SK-N-SH treated with all-trans-retinoic acid at 6 μM for 48 hours (cell line): ENCODE results near the gene BDNF.

ENCODE experiments used
- ATAC-seq: fragments of 200-7000 bp; cut with Tn5 transposase; 3 replicates; pipeline ENCODE4 v1.9.1; 2020; ENCODE audit warnings: mild to moderate bottlenecking, moderate library complexity
- ARNTL ChIP-seq: fragments of 450-650 bp; formaldehyde crosslinking; IDR thresholded peaks from 2 replicates; pipeline ENCODE4 v1.5.0; 2020; ENCODE audit warnings: low read depth, mild to moderate bottlenecking, moderate library complexity, borderline replicate concordance
- BACH2 ChIP-seq: fragments of 250-450 bp; sonication (Bioruptor Pico); IDR thresholded peaks from 2 replicates; pipeline ENCODE4 v1.9.0; 2021; ENCODE audit warnings: mild to moderate bottlenecking, borderline replicate concordance
- CREB5 ChIP-seq: fragments of 250-450 bp; sonication (Bioruptor Pico); IDR thresholded peaks from 2 replicates; pipeline ENCODE4 v1.5.1; 2020; ENCODE audit warnings: low read depth, mild to moderate bottlenecking, moderate library complexity
- CSDC2 ChIP-seq: fragments of 250-450 bp; sonication (Bioruptor Pico); IDR thresholded peaks from 2 replicates; pipeline ENCODE4 v1.5.0; 2020; ENCODE audit warnings: mild to moderate bottlenecking, moderate library complexity
- CSRNP3 ChIP-seq: fragments of 250-450 bp; sonication (Bioruptor Pico); IDR thresholded peaks from 2 replicates; pipeline ENCODE4 v1.5.1; 2021; ENCODE audit warnings: mild to moderate bottlenecking, moderate library complexity
- ESRRG ChIP-seq: fragments of 250-450 bp; sonication (Bioruptor Pico); IDR thresholded peaks from 2 replicates; pipeline ENCODE4 v1.6.1; 2021; ENCODE audit warnings: mild to moderate bottlenecking
- GLIS3 ChIP-seq: fragments of 250-450 bp; sonication (Bioruptor Pico); IDR thresholded peaks from 2 replicates; pipeline ENCODE4 v1.5.0; 2020; ENCODE audit warnings: mild to moderate bottlenecking, moderate library complexity
- ISL1 ChIP-seq: fragments of 250-450 bp; sonication (Bioruptor Pico); IDR thresholded peaks from 2 replicates; pipeline ENCODE4 v2.1.2; 2022; ENCODE audit warnings: mild to moderate bottlenecking, moderate library complexity
- OSR1 ChIP-seq: fragments of 250-450 bp; sonication (Bioruptor Pico); IDR thresholded peaks from 2 replicates; pipeline ENCODE4 v1.8.0; 2022; ENCODE audit warnings: moderate library complexity, mild to moderate bottlenecking, inconsistent platforms
- POU6F1 ChIP-seq: fragments of 250-450 bp; sonication (Bioruptor Pico); IDR thresholded peaks from 2 replicates; pipeline ENCODE4 v1.8.0; 2021; ENCODE audit warnings: low read depth, mild to moderate bottlenecking, moderate library complexity, borderline replicate concordance
- PPARA ChIP-seq: fragments of 250-450 bp; sonication (Bioruptor Pico); IDR thresholded peaks from 2 replicates; pipeline ENCODE4 v1.5.0; 2020; ENCODE audit warnings: mild to moderate bottlenecking, borderline replicate concordance
- RARB ChIP-seq: fragments of 250-450 bp; sonication (Bioruptor Pico); IDR thresholded peaks from 2 replicates; pipeline ENCODE4 v1.8.0; 2021; ENCODE audit warnings: mild to moderate bottlenecking, moderate library complexity
- SNAI2 ChIP-seq: fragments of 250-450 bp; sonication (Bioruptor Pico); IDR thresholded peaks from 2 replicates; pipeline ENCODE4 v1.5.0; 2020; ENCODE audit warnings: mild to moderate bottlenecking, moderate library complexity
- TCF4 ChIP-seq: fragments of 250-450 bp; sonication (Bioruptor Pico); IDR thresholded peaks from 2 replicates; pipeline ENCODE4 v1.8.0; 2021; ENCODE audit warnings: mild to moderate bottlenecking, moderate library complexity, borderline replicate concordance
- TSHZ2 ChIP-seq: fragments of 250-450 bp; sonication (Bioruptor Pico); IDR thresholded peaks from 2 replicates; pipeline ENCODE4 v1.5.0; 2020; ENCODE audit warnings: mild to moderate bottlenecking, moderate library complexity
- ZC3H10 ChIP-seq: fragments of 250-450 bp; sonication (Bioruptor Pico); IDR thresholded peaks from 2 replicates; pipeline ENCODE4 v1.5.1; 2021; ENCODE audit warnings: mild to moderate bottlenecking, moderate library complexity
- ZFP3 ChIP-seq: fragments of 250-450 bp; sonication (Bioruptor Pico); IDR thresholded peaks from 2 replicates; pipeline ENCODE4 v1.5.0; 2020; ENCODE audit warnings: mild to moderate bottlenecking, moderate library complexity
- ZFP30 ChIP-seq: fragments of 450-650 bp; formaldehyde crosslinking; IDR thresholded peaks from 2 replicates; pipeline ENCODE4 v1.5.0; 2022; ENCODE audit warnings: mild to moderate bottlenecking, moderate library complexity
- ZNF565 ChIP-seq: fragments of 450-650 bp; formaldehyde crosslinking; conservative IDR thresholded peaks from 2 replicates; pipeline ENCODE4 v1.5.0; 2020; ENCODE audit warnings: low read depth, mild to moderate bottlenecking, moderate library complexity
- ZNF70 ChIP-seq: fragments of 450-650 bp; formaldehyde crosslinking; IDR thresholded peaks from 2 replicates; pipeline ENCODE4 v1.5.0; 2020; ENCODE audit warnings: mild to moderate bottlenecking, moderate library complexity

Gene BDNF

GRCh38 chr11:27610946-27611345 lies 89.3 kb downstream of the BDNF start:
- no peak for TF ChIP-seq SNAI2 (CRISPR knock-in tag)
- TF ChIP-seq ARNTL (CRISPR knock-in tag), result no peak
- no peak for TF ChIP-seq TSHZ2 (CRISPR knock-in tag)
- no peak for TF ChIP-seq ISL1 (CRISPR knock-in tag)
- no peak for TF ChIP-seq CSRNP3 (CRISPR knock-in tag)
- no peak for TF ChIP-seq ESRRG (CRISPR knock-in tag)
- no peak for TF ChIP-seq ZC3H10 (CRISPR knock-in tag)
- TF ChIP-seq TCF4 (CRISPR knock-in tag), result no peak
- no peak for TF ChIP-seq GLIS3 (CRISPR knock-in tag)
- TF ChIP-seq PPARA (CRISPR knock-in tag), result no peak
- no peak for TF ChIP-seq POU6F1 (CRISPR knock-in tag)
- no peak for TF ChIP-seq ZFP3 (CRISPR knock-in tag)
- TF ChIP-seq ZNF565 (CRISPR knock-in tag), result no peak
- ATAC-seq, result no peak

GRCh38 chr11:27610280-27610679 lies 90.0 kb downstream of the BDNF start:
- no peak for TF ChIP-seq TSHZ2 (CRISPR knock-in tag)
- no peak for TF ChIP-seq CREB5 (CRISPR knock-in tag)
- no peak for TF ChIP-seq ZFP30 (CRISPR knock-in tag)
- no peak for TF ChIP-seq POU6F1 (CRISPR knock-in tag)
- no peak for TF ChIP-seq OSR1 (CRISPR knock-in tag)
- no peak for TF ChIP-seq CSRNP3 (CRISPR knock-in tag)
- no peak for TF ChIP-seq ZFP3 (CRISPR knock-in tag)
- TF ChIP-seq ZNF70 (CRISPR knock-in tag), result no peak
- no peak for TF ChIP-seq RARB (CRISPR knock-in tag)
- no peak for TF ChIP-seq ARNTL (CRISPR knock-in tag)
- TF ChIP-seq CSDC2, result no peak
- TF ChIP-seq BACH2 (CRISPR knock-in tag), result no peak
- TF ChIP-seq ISL1 (CRISPR knock-in tag), result no peak
- ATAC-seq, result no peak
